LoVo (cell line): ENCODE measurements around the gene GNG13.

Experiments used
- DNase-seq: peaks from one replicate; pipeline ENCODE4 v3.0.0-alpha.2; 2016; ENCODE audit warnings: low spot score

Gene GNG13

DNA sequence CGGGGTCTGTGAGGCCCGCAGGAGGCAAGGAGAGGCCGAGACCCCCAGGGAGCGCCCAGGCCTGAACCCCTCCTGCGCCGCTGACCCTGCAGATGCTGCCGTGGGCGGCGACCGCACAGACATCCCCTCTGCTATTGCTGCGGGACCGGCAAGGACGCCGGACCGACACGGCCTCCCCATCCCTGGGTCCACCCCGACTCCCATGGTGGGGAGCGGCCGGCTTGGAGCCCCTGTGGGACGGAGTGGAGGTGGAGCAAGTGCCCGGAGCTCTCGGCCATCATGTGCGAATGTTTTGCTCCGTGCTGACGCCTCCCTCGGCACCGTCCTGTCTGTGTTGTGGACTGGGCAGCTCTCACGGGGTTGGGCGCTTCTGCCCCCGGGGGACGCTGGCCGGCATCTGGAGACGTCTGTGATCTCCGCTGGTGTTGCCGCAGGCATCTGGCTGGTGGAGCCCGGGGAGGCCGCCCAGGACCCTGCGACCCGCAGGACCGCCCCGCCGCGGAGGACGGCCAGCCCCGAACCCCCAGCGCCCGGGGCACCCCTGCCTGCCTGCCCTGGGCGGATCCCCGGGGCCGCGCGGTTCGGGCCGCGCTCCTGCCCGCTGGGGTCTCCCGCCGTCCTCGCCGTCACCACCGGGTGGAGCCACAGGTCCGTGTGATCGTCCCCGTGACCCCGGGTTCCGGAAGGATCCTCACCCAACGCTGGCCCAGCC, 12.8 kb upstream of the GNG13 start:
- no peak for DNase-seq

DNA sequence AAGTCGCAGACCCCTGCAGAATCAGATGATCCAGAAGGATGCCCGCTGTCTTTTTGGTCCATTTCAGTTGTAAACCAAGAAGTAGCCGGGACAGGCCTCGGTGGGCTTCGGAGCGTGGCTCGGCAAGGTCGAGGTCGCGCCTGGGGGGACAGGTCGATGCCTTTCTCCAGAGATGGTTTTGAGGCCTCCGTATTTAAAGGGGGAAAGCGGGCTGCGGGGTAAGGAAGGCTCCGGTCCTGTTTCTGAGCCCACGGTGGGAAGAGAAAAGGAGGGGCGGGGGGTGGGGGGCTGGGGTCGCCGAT, 7.5 kb upstream of the GNG13 start:
- DNase-seq, result no peak

DNA sequence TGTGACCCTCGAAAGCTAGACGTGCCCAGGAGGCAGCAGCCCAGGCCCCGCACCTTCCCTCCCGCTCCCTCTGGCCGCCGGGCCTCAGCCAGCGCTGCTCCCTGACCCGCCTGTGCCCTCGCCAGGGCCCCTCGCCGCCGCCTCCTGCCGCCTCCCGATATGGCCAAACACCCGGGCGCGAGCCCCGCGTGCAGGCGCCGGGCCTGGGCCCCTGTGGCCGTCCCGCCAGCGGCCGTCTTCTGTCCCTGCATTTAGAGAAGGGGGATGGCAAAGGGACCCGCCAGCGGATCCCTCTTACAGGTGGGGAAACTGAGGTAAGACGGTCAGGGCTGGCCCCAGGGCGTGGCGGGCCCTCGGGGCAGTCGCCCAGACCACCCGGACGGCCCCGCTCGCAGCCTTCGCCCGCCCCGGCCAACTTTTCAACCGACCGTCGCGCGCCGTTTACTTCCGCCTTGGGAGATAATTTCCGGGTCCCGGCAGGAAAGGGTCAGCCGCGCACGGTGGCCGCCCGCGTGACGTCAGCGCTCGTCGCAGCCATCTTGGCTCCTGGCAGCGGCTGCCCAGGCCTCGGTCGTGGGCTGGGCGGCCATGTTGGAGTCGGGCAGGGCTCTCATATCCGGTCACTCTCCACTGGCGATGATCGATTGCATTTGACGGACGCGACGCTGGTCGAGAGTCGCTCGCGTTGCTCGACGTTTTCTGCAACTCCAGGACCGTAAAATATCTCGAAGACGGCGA, 7.0 kb upstream of the GNG13 start:
- peak; percentile 82 for DNase-seq

DNA sequence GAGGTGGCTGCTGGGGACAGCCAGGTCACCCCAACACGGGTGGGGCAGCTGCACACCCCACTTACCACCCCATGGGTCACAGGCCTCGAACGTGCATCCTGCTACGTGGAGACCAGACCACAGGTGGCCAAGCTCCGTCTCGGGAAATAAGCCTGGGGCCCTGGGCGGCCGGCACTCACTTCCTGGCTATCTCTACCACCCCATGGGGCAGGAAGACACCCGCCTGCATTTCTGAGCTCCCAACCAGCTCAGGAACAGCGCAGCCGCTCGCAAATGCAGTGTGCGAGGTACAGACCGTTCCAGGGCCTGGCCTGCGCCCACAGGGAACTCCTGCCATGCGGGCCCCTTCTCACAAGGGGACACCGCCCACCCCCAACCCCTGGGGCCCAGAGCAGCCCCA, 4.9 kb upstream of the GNG13 start:
- no peak for DNase-seq

DNA sequence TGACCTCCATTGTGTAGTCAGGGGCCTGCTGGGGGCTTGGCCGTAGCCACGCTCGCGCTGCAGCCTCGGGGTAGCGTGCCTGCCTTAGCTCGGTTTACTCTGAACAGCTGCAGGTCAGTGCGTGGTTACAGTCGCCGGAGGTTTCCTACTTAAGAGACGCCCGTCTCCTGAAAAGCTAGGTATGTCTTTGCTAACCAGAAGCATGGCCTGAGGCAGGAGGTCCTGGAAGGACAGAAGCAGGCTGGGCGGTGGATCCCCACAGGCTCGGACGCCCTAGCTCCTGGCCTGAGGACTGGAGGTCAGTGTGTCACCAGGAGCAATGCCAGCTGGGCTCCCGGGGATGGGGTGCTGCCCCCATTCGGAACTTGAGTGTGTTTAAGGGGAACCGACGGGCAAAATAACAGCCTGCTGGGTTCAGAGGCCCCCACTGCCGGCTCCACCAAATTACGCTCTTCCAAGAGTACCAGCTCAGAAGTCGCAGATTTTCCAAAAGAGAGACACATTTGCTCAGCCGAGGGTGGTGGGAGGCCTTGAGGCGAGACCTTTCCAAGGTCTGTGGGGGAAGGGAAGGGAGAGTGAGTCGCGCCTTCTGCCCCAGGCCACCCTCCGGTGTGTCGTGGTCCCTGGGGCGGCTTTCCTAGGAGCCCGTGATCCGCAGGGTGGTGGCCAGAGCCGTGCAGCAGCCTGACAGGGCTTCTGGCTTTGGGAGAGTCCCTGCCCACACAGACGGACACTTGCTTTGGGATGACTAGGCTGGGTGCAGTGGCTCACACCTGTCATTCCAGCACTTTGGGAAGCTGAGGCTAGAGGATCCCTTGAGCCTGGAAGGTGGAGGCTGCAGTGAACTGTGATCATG, 3.9 kb upstream of the GNG13 start:
- no peak for DNase-seq

DNA sequence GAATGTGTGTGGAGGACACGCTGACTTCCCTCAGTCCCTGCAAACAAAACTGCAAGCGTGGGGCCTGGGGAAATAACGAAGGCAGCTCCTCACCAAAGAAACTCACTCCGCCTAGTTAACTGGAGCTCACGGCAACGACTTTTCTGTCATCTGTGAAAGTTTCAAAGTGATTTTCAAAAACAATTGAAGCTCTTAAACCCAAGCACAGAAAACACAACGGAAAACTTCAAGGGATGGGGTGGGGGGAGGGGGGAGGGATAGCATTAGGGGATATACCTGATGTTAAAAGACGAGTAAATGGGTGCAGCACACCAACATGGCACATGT, 3.2 kb upstream of the GNG13 start:
- DNase-seq, result no peak

DNA sequence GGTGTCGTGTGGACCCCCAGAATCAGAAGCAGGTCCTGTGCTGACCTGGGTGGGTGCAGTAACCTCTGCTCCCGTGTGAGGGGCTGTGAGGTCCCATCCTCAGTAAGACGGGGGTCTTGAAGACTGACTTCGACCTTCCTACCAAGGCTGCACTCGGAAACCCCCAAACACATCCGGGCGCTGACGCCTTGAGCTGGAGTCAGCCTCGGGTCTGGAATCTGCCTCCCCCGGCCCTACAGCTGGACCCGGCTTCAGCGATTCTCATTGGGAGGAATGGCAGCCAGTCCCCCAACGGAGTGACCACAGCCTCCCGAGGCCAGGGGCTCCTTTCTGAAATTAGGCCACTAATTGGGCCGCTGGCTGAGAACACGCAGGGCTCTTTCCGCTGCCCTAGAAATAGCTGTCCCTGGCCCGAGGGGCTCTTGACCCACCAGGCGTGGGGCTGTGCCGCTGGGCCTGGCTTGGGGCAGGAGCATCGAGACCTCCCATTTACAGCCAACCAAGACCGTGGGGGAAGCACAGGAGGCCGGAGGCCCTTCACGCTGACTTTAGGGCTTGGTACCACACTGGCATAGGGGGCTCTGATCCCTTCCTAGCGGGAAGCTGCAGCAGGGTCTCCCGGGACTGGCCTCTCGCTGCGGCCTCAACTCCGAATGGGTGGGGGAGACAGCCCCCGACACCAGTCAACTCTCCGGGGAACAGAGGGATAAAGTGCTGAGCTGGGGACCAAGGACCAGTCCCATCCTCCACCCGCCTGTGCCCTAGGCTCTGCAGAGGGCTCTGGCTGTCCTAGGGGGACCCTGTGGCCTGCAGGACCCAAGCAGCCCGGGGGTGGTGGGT, 2.6 kb upstream of the GNG13 start:
- DNase-seq, result no peak

DNA sequence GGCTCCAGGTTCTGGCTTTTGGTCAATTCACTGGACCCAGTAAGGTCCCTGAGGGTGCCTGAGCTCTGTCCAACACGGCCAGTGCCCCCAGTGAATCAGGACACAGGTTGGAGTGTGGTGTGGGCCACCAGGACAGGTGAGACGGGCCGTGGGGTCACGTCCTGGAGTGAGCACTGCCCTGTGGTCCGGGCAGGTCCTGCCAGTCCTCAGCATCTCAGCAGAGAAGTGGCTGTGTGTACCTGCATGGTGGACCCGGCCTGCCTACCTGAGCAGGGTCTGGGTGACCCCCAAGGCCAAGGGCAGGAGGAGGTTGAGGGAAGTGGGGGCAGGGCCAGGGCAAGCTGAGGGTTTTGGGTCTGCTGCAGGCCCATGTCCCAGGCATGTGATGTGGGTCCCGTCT, 1.9 kb upstream of the GNG13 start:
- DNase-seq, result no peak

DNA sequence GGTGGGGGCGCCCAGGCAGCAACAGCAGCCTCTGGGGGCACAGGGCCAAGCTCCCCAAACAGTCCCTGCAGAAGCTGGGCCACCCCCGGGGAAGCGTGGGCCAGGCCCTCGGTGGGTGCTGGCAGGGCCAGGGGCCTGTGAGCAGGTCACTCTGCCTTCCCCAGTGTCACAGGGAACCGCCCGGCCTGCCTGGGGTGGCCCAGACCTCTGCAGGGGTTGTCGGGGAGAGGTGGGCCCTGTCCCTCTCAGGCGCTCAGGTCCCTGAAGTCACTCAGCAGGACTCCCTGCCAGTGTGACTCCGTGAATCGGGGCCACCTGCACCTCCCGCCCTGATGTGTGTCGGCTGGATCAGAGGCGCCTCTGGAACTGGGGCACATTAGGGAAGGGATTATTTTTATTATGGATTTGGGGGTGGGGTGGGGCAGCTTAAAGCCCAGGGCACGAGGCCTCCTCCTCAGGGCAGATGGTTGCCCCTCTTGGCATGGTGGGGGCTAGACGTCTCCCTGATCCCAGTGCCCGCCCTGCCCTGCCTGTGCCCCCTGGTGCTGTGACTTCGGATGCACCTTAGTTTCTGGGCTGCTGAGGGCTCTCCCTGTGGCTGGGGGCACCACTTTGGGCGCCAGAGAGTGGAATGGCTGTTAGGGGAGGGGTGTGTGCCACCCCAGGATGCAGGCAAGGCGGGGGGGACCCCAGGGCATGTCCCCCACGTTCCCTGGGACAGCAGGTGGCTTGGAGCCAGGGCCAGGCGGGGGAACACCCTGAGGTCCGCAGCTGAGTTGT, 1.2 kb upstream of the GNG13 start:
- DNase-seq, result no peak

DNA sequence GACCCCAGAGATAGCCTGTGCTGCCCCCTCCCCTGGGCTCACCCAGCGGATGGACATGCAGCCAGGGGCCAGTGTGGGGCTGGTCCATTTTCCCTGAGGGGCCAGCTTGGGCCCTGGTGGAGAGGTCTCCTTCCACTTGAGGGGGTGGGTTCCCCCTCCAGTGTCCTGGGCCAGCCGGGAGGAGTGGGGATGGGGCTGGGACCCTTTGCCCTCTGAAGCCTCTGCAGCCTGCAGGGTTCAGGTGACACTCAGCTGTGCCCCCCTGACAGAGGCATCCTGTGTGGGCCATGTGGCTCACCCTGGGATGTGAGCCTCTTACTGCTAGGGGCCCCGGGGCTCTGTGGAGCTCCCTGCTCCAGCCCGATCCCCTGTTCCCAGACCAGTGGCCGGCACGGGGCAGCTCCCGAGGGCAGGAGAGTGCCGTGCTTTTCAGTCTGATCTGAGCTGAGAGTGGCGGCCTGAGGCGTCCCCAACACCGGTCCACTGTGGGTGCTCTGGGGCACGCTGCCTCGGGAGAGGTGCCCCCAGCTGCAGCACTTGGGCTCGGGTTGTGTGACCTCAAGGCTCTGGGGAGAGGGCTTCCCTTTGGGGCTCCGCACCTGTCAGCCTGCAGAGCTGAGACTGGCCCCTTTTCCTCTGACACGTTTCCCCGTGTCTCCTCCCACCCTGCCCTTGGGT, 439 bp upstream of the GNG13 start:
- DNase-seq, result no peak

DNA sequence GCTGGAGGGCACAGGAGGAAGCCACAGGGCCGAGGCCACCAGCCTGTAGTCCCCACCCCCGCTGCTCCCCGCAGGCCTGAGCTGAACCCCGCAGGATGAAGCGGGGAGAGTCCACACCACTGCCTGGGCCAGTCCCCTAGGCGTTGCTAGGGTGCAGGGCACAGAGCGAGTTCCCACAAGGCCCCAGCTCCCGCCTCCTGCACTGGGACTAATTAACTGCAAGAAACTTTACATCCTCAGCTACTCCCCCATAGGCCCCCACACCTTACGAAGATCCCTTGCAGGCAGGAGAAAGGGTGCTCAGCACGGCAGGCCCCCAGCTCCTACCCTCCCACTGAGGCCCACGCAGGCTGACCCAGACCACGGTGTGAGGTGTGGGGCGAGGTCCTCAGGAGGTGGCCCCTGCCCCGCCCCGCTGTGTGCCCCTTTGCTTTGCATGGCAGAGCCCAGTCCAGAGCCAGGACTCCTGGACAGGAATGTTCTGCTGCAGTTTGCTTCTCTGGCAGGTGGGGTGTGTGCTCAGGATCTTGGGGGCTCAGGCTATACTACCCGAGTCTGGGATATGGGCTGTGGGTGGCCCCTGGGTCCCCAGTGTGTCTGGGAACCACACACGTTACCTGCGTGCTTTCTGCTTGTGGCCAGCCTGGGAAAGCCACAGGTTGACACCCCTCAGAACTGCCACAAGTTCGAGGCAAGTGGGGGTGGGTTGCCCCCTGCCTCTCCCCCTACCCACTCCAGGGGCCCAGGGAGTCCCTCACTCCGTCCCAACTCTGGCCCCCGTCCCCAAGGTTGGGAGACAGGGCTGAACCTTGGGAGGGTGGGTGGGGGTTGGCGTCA, 1.2 kb downstream of the GNG13 start:
- no peak for DNase-seq

DNA sequence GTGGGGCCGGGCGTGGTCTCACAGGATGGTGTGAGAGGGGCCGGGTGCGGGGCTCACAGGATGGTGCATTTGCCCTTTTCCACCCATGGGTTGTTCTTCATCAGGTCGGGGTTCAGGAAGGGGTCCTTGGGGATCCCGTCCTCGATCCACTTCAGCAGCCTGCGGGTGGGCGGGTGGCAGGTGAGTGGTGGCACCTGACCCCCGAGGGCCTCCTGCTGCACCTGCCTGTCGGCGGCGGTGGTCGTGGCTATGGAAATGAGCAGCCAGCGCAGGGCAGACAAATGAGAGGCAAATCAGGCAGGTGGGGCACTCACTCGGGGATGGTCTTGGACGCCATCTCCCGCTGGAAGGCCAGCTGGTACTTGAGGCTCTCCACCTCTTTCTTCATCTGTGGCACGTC, 1.9 kb downstream of the GNG13 start:
- no peak for DNase-seq

DNA sequence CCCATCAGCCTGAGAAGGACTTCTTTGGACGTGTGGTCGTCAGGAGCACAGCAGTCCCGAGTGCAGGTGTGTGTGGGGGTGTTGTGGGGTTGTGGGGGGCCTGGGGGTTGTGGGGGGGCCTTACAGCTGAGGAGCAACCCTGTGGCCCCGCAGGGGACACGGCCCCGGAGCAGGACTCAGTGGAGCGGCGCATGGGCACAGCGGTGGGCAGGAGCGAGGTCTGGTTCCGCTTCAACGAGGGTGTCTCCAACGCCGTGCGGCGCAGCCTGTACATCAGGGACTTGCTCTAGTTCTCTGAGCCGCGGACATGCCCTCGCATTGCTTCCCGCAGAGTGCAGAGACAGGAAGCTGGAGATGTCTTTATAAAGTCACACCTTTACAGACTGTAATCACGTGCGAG, 2.8 kb downstream of the GNG13 start:
- no peak for DNase-seq

DNA sequence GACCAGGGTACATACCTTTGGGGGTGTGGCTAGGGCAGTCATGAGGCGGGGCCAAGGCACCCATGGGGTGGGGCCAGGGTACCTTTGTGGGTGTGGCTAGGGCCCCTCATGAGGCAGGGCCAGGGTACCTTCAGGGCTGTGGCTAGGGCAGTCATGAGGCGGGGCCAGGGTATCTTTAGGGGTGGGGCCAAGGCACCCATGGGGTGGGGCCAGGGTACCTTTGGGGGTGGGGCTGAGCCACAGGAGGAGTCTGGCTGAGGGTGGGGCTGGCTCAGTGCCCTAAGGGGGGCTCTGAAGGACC, 3.5 kb downstream of the GNG13 start:
- no peak for DNase-seq

DNA sequence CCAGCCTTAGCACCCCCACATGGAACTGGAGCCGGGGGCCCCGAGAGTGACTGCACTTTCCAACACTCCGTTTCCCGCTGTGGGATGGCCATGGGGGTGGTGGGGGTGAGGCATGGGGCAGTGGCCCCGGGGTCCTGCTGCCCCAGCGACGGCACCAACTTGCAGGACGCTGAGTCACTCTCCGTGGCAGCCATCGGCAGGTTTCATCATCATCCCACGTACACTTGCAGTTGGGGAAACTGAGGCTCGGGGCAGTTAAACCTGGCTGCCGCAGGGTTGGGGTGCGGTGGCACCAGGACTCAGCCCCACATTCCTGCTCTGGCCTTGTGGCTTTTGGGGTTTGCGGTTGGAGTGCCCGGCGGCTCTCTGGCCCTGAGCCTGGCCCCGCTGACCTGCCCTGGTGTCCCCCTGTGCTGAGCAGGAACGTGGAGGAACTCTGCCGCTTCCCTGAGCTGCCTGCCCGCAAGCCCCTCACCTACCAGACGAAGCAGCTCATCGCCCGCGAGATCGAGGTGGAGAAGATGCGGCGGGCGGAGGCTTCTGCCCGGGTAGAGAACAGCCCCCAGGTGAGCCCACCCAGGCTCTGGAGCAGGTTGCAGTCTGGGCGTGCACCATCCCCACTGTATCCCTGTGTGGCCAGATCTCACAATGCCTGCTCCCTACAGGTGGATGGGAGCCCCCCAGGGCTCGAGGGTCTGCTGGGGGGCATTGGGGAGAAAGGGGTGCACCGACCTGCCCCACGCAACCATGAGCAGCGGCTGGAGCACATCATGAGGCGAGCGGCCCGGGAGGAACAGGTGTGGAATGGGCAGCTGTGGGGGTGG, 4.0 kb downstream of the GNG13 start:
- no peak for DNase-seq

DNA sequence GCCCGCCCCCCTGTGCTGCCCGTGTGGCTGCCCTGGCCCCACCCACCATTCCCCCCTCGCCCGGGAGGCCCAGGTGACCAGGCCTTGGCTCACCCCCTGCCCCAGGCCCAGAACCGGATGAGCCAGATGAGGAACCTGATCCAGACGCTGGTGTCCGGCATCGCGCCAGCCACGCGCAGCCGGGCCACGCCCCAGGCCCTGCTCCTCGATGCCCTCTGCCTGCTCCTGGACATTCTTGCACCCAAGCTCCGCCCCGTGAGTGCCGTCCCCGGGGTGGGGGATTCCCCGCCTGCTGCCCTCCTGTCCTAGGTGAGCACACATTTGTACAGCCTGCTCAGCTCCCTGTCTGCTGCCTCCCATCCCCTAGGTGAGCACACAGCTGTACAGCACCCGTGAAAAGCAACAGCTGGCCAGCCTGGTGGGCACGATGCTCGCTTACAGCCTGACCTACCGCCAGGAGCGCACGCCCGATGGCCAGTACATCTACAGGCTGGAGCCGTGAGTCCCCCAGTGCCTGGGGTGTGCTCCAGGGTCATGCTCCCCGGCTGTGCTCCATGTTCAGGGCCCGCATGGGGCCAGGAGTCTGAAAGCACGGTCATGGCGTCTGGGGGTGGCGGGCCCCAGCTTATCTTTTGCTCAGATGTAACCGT, 4.8 kb downstream of the GNG13 start:
- no peak for DNase-seq

DNA sequence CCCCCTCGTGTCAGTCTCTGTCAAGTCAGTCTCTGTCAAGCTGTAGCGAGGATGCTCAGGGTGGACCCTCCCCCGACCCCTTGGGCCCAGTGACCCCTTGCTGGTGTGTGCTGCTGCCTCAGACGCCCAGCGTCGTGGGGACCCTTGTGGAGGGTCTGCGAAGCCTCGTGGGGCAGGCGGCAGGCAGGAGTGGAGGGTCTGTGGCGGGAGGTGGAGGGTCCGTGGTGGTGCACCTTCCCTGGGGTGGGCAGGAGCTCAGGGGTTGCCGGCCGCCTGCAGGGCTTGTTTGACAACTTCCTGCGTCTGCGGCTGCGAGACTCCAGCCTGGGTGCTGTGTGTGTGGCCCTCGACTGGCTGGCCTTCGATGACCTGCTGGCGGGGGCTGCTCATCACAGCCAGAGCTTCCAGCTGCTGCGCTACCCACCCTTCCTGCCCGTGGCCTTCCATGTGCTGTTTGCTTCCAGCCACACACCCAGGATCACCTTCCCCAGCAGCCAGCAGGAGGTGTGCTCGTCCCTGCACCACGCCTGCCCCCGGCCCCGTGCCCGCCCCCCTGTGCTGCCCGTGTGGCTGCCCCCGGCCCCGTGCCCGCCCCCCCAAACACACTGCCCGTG, 5.6 kb downstream of the GNG13 start:
- no peak for DNase-seq

DNA sequence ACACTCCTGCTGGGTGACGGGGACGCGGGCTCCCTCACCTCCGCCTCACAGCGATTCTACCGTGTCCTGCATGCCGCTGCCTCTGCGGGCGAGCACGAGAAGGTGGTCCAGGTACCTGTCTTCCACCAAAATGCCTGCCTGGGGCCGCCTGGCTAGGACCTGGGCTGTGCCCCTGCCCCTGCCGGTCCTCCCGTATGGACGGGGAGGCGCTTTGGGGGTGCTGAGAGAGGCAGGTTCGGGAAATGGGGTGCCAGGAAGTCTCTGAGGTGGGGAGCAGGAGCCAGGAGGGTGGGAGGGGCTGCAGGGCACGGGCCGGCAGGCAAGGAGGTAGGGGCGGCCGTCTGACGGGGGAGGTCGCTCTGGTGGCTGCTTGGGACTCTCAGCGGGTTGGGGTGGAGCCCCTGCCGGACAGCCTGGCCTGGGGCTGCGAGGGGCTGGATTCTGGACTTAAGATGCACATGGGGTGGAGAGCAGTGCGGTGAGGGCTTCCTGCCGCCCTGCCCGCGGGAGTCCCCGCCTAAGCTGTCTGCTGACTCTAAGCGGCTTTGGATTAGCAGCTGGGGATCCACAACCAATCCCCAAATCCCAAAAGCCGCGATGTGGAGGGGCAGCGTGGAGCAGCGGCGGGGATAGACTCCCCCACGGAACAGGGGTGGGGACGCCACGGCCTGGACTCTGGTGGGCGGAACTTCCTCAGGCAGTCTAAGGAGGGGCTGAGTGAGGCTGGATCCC, 6.3 kb downstream of the GNG13 start:
- DNase-seq, result no peak
